HCT116 (cell line): ENCODE measurements around the gene OSGIN1. TPM values are rescaled to one million over a fixed set of nuclear protein-coding genes. Genes with fewer than 3 reads are reported as not detected.

ENCODE experiments used
- ATAC-seq: fragments of 200-7000 bp; cut with Tn5 transposase; 2 replicates; pipeline ENCODE4 v1.9.1; 2020; ENCODE audit warnings: mild to moderate bottlenecking, moderate library complexity
- BruUV-seq: library from RNA; stranded (reverse); fragments of 400-500 nt; replicated peaks from 2 replicates; lab custom pipeline; 2021; lab: Mats Ljungman, UMichigan
- CTCF ChIA-PET: fragments of 300-600 bp; sonication (Branson Sonifier 250); formaldehyde crosslinking; loops from one replicate; lab custom pipeline; 2021; ENCODE audit warnings: antibody characterized with exemption; lab: Charles Lee
- POLR2A ChIA-PET: fragments of 300-600, 350-600 bp; sonication (Branson Sonifier 250); formaldehyde crosslinking; loops from one replicate; lab custom pipeline; 2021; ENCODE audit warnings: antibody characterized with exemption; lab: Charles Lee
- RAD21 ChIA-PET, 2 experiments: fragments of 300-600 bp; sonication (Branson Sonifier 250); formaldehyde crosslinking; loops; one replicate each; lab custom pipeline; 2023; ENCODE audit warnings: low total read pairs in 2 of 2; ENCODE audit not compliant: uncharacterized antibody in 2 of 2, unreplicated experiment in 2 of 2, low non-redundant PET in 1 of 2; lab: Charles Lee
- DNase-seq: peaks from one replicate; pipeline ENCODE4 v3.0.0-alpha.2; 2010; ENCODE audit warnings: low read depth, low spot score
- H2AFZ ChIP-seq: fragments of 200-600 bp; shearing (Covaris generic), sonication (generic); 2 replicates; pipeline ENCODE4 v1.6.1; 2017; ENCODE audit warnings: low read depth, mixed run types, mixed read lengths, antibody characterized with exemption, low read length; ENCODE audit not compliant: poor library complexity, severe bottlenecking
- H3K27ac ChIP-seq: 2 replicates; pipeline ENCODE4 v1.5.1; 2012; ENCODE audit warnings: low read depth, low read length
- H3K27me3 ChIP-seq: fragments of 200-600 bp; sonication (generic); 2 replicates; pipeline ENCODE4 v1.6.1; 2016; ENCODE audit warnings: mixed run types, low read length, mixed read lengths; ENCODE audit not compliant: insufficient read depth
- H3K36me3 ChIP-seq, 2 experiments: fragments of 200-500 bp in 1 of 2; fragments of 200-600 bp in 1 of 2; sonication (Bioruptor generic) in 1 of 2; sonication (generic) in 1 of 2; 2 replicates each; pipeline versions ENCODE4 v1.5.1 to v1.6.1; 2014 to 2016; ENCODE audit warnings: low read length in 2 of 2, inconsistent platforms in 1 of 2, mixed read lengths in 1 of 2, mixed run types in 1 of 2; ENCODE audit not compliant: insufficient read depth in 2 of 2, control insufficient read depth in 1 of 2
- H3K4me1 ChIP-seq, 2 experiments: fragments of 200-600 bp in 1 of 2; sonication (generic) in 1 of 2; 2 replicates each; pipeline versions ENCODE4 v1.5.1 to v1.6.1; 2012 to 2017; ENCODE audit warnings: low read length in 2 of 2, inconsistent platforms in 1 of 2, mild to moderate bottlenecking in 1 of 2, mixed read lengths in 1 of 2, mixed run types in 1 of 2, moderate library complexity in 1 of 2; ENCODE audit not compliant: insufficient read depth in 2 of 2, control insufficient read depth in 1 of 2
- H3K4me2 ChIP-seq: fragments of 200-600 bp; sonication (generic); 2 replicates; pipeline ENCODE4 v1.6.1; 2017; ENCODE audit warnings: mixed run types, low read length, mixed read lengths
- H3K4me3 ChIP-seq, 2 experiments: fragments of 200-600 bp in 1 of 2; sonication (generic) in 1 of 2; replicated peaks in 1 of 2; 2 replicates each; pipeline ENCODE4 v1.5.1; 2011 to 2016; ENCODE audit warnings: low read length in 2 of 2, control low read depth in 1 of 2, low read depth in 1 of 2, mild to moderate bottlenecking in 1 of 2, mixed read lengths in 1 of 2, mixed run types in 1 of 2
- H3K79me2 ChIP-seq: fragments of 200-600 bp; sonication (generic); 2 replicates; pipeline ENCODE4 v1.6.1; 2017; ENCODE audit warnings: mild to moderate bottlenecking, mixed run types, low read length, moderate library complexity, mixed read lengths; ENCODE audit not compliant: insufficient read depth
- H3K9ac ChIP-seq: fragments of 200-600 bp; sonication (generic); 2 replicates; pipeline ENCODE4 v1.6.1; 2016; ENCODE audit warnings: low read length, mixed read lengths
- H3K9me2 ChIP-seq: fragments of 200-600 bp; sonication (generic), shearing (Covaris generic); 2 replicates; pipeline ENCODE4 v1.6.1; 2017; ENCODE audit warnings: mixed run types, mild to moderate bottlenecking, moderate library complexity; ENCODE audit not compliant: insufficient read depth
- H3K9me3 ChIP-seq, 2 experiments: fragments of 200-500 bp in 1 of 2; fragments of 200-600 bp in 1 of 2; sonication (Bioruptor generic) in 1 of 2; sonication (generic) in 1 of 2; 2 replicates each; pipeline ENCODE4 v1.6.1; 2014 to 2017; ENCODE audit warnings: low read length in 2 of 2, mixed read lengths in 2 of 2, inconsistent platforms in 1 of 2, low read depth in 1 of 2, mild to moderate bottlenecking in 1 of 2, mixed run types in 1 of 2, moderate library complexity in 1 of 2; ENCODE audit not compliant: control insufficient read depth in 1 of 2, insufficient read depth in 1 of 2
- H4K20me1 ChIP-seq: fragments of 200-600 bp; sonication (generic), shearing (Covaris generic); 2 replicates; pipeline ENCODE4 v1.6.1; 2017; ENCODE audit warnings: mixed run types, mild to moderate bottlenecking, moderate library complexity; ENCODE audit not compliant: insufficient read depth
- ATF3 ChIP-seq: IDR thresholded peaks from 2 replicates; pipeline ENCODE4 v1.6.1; 2012
- CTCF ChIP-seq, 3 experiments: fragments of 200-600 bp in 1 of 3; sonication (generic) in 1 of 3; IDR thresholded peaks in 2 of 3; conservative IDR thresholded peaks in 1 of 3; 2 replicates each; pipeline ENCODE4 v1.5.1; 2012 to 2017; ENCODE audit warnings: low read depth in 2 of 3, low read length in 2 of 3, antibody characterized with exemption in 1 of 3, borderline replicate concordance in 1 of 3, control low read depth in 1 of 3, mild to moderate bottlenecking in 1 of 3, mixed read lengths in 1 of 3, mixed run types in 1 of 3, moderate library complexity in 1 of 3; ENCODE audit not compliant: insufficient read depth in 1 of 3
- EGR1 ChIP-seq: IDR thresholded peaks from 2 replicates; pipeline ENCODE4 v1.6.1; 2012; ENCODE audit warnings: low read depth
- ELF1 ChIP-seq: IDR thresholded peaks from 2 replicates; pipeline ENCODE4 v1.6.1; 2012; ENCODE audit warnings: low read depth, borderline replicate concordance
- EZH2 ChIP-seq: fragments of 200-600 bp; sonication (generic); IDR thresholded peaks from 2 replicates; pipeline ENCODE4 v1.6.1; 2017; ENCODE audit warnings: antibody characterized with exemption, mixed run types
- EZH2phosphoT487 ChIP-seq: fragments of 200-600 bp; IDR thresholded peaks from 2 replicates; pipeline ENCODE4 v1.6.1; 2018; ENCODE audit warnings: antibody characterized with exemption, borderline replicate concordance
- POLR2A ChIP-seq: IDR thresholded peaks from 2 replicates; pipeline ENCODE4 v1.7.0; 2011; ENCODE audit warnings: borderline replicate concordance; ENCODE audit not compliant: insufficient read depth, insufficient read length; ENCODE audit errors: extremely low read depth
- POLR2AphosphoS5 ChIP-seq: IDR thresholded peaks from 2 replicates; pipeline ENCODE4 v1.6.1; 2011; ENCODE audit warnings: mild to moderate bottlenecking, low read depth, low read length, moderate library complexity
- RAD21 ChIP-seq: IDR thresholded peaks from 2 replicates; pipeline ENCODE4 v1.6.1; 2012; ENCODE audit warnings: low read depth, mild to moderate bottlenecking
- SIN3A ChIP-seq: IDR thresholded peaks from 2 replicates; pipeline ENCODE4 v1.6.1; 2012; ENCODE audit warnings: low read depth
- SP1 ChIP-seq: IDR thresholded peaks from 2 replicates; pipeline ENCODE4 v1.6.1; 2012; ENCODE audit warnings: low read depth
- SRF ChIP-seq: IDR thresholded peaks from 2 replicates; pipeline ENCODE4 v1.6.1; 2012; ENCODE audit warnings: low read depth
- YY1 ChIP-seq: IDR thresholded peaks from 2 replicates; pipeline ENCODE4 v1.6.1; 2011; ENCODE audit warnings: low read length, low read depth, moderate library complexity, mild to moderate bottlenecking; ENCODE audit not compliant: insufficient replicate concordance; ENCODE audit errors: extremely low read depth
- ZFX ChIP-seq: fragments of 450-650 bp; IDR thresholded peaks from 2 replicates; pipeline ENCODE4 v1.6.1; 2017
- ZNF274 ChIP-seq: fragments of 200-500 bp; sonication (Bioruptor generic); IDR thresholded peaks from 2 replicates; pipeline ENCODE4 v1.6.1; 2014; ENCODE audit warnings: mild to moderate bottlenecking, low read depth, low read length, inconsistent platforms
- intact Hi-C: fragments of 100-400 bp; cut with micrococcal nuclease; formaldehyde crosslinking; loops from 2 replicates; pipeline ENCODE4 v1.10.0; 2022
- total RNA-seq: library from RNA; stranded (reverse); gene quantifications from one replicate; pipeline ENCODE4 v1.2.1, GENCODE V29; 2021; ENCODE audit not compliant: unreplicated experiment
- TF ChIP-seq, protein P1 (sequence below): IDR thresholded peaks from 2 replicates; pipeline ENCODE4 v1.6.1; 2012; ENCODE audit warnings: low read depth

The OSGIN1 gene
- total RNA-seq, 1 experiment from 2014 or later: 19.8 TPM

DNA sequence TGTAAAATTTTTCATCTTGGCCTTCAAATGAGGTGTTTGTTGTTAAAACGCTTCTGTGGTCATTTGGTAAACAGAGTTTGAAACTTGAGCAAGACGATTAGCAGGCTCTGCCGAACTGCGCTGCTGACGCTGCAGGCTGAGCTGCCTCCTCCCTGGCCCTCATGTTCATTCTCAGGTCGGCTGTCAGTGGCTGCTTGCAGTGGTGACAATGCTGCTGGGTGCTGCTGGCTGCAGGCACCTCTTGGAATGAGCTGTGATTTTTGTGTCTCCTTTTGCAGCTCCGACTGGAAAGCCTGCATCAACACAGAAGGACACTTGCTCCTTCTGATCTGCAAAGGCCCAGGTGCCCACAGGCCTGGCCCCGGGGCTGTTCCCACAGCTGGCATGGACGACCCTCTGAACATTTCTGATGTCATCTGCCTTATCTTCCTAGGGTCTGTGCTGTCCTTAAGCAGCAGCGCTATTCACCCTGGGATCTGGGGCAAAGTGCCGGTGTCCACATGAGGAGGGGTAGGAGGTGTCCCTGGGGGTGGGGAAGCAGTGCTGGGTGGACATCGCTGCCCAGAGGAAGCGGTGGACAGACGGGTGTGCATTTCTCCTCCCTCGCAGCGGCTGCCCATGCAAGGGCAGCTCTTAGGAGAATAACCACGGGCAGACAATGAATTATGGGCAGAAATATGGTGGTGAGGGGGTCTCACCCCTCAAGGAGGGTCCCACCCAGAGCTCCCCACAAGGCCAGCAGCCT, 23.1 kb upstream of the OSGIN1 start:
- ChIA-PET POLR2A (no interaction called here), CTCF (interaction anchor here (1.1 to 1.5 kb wide), 2 partner anchors 27 to 136 kb away, joined by 4 to 5 read pairs; no protein-coding TSS in a partner anchor), RAD21 (no interaction called here)
- BruUV-seq: no TSS peak
- DNase-seq (no peak), ATAC-seq (no peak)
- no peak overlapping the region for H3K27ac ChIP-seq
- H3K4me2 ChIP-seq: no peak overlapping the region
- no peaks in the 10 kb centered on the region for H4K20me1 ChIP-seq
- H2AFZ ChIP-seq: no peak overlapping the region
- no peaks in the 10 kb centered on the region for H3K36me3 ChIP-seq
- peaks cover 7 to 26% of the 10 kb centered on the region in 2 experiments for H3K4me1 ChIP-seq
- intact Hi-C loops: no loop called here
- no peaks in the 10 kb centered on the region for H3K79me2 ChIP-seq
- H3K9me2 ChIP-seq: no peaks in the 10 kb centered on the region
- H3K9ac ChIP-seq: no peak overlapping the region
- no peaks in the 10 kb centered on the region for H3K27me3 ChIP-seq
- TF ChIP-seq EZH2 (no peak), EZH2phosphoT487 (no peak), SP1 (no peak), EGR1 (no peak), YY1 (no peak), ZFX (no peak), POLR2A (no peak), ZNF274 (no peak), ELF1 (no peak), CTCF (IDR thresholded peaks at IDR 0.05 in 2 of 3, conservative IDR thresholded peaks at IDR 0.05 in 1 of 3; ENCODE audit: borderline replicate concordance in 1 of 3, insufficient read depth in 1 of 3, low read depth in 2 of 3, low read length in 2 of 3) (no peak), POLR2AphosphoS5 (no peak), SIN3A (no peak), SRF (no peak), RAD21 (no peak), ATF3 (no peak)
- TF ChIP-seq, protein P1, sequence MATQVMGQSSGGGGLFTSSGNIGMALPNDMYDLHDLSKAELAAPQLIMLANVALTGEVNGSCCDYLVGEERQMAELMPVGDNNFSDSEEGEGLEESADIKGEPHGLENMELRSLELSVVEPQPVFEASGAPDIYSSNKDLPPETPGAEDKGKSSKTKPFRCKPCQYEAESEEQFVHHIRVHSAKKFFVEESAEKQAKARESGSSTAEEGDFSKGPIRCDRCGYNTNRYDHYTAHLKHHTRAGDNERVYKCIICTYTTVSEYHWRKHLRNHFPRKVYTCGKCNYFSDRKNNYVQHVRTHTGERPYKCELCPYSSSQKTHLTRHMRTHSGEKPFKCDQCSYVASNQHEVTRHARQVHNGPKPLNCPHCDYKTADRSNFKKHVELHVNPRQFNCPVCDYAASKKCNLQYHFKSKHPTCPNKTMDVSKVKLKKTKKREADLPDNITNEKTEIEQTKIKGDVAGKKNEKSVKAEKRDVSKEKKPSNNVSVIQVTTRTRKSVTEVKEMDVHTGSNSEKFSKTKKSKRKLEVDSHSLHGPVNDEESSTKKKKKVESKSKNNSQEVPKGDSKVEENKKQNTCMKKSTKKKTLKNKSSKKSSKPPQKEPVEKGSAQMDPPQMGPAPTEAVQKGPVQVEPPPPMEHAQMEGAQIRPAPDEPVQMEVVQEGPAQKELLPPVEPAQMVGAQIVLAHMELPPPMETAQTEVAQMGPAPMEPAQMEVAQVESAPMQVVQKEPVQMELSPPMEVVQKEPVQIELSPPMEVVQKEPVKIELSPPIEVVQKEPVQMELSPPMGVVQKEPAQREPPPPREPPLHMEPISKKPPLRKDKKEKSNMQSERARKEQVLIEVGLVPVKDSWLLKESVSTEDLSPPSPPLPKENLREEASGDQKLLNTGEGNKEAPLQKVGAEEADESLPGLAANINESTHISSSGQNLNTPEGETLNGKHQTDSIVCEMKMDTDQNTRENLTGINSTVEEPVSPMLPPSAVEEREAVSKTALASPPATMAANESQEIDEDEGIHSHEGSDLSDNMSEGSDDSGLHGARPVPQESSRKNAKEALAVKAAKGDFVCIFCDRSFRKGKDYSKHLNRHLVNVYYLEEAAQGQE: no peak
- TF ChIP-seq, all 23 proteins: peak for 0
- Histone ChIP-seq H3K9me3 (no peaks in the 10 kb centered on the region), H3K4me3 (no peak overlapping the region)
